Stimulated activated CD4-positive, alpha-beta T cell treated with anti-CD3 and anti-CD28 coated beads, TNF-alpha, amount 100 ng/mL, for 48 hours (primary cell): Measurements from ENCODE around the gene IGF1.

Experiments
- DNase-seq, 3 donors: peaks; one replicate each; pipeline ENCODE4 v3.0.0-alpha.2; 2020; ENCODE audit warnings: low read depth in 3 of 3

IGF1 gene

DNA sequence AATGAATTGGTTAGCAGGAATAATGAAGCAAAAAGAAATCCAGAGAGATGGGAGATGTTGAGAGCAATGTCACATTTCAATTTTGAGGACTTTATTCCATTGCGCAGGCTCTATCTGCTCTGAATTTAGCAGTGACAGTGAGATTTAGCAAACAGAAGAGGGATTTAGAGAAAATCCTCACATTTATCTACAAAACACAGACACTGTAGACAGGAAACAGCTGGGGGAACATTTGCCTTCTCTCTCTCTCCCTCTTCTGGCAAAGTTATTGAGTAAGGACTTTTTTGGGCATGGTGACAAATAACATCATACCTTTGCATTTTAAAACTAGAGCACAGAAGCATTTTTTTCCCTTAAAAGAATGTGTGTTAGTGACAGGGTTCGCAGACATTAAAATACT lies at the start of gene IGF1:
IGF1 (minus strand) TSS at position 158 of the 400 bp plus-strand sequence. CDS start 182 bp downstream, outside the sequence.
- no peak for DNase-seq

DNA sequence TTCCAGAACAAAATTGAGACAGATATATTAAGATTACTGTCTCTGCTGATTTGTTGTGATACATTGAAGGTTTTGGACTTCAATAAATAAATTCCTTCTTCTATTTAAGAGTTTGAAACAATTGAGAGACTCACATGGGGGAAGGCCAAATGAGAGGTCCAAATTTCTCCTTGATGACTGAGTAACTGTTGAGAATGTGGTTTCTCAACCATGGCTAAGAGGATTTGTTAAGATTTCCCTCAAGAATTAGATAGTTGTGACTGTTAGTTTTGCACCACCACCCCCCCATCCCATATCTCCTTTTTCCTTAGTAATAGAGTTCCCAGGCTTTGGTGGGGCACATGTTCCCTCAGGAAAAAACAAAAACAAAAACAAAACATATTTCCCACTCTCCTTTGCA lies 47.7 kb upstream of the IGF1 start:
- no peak for DNase-seq

DNA sequence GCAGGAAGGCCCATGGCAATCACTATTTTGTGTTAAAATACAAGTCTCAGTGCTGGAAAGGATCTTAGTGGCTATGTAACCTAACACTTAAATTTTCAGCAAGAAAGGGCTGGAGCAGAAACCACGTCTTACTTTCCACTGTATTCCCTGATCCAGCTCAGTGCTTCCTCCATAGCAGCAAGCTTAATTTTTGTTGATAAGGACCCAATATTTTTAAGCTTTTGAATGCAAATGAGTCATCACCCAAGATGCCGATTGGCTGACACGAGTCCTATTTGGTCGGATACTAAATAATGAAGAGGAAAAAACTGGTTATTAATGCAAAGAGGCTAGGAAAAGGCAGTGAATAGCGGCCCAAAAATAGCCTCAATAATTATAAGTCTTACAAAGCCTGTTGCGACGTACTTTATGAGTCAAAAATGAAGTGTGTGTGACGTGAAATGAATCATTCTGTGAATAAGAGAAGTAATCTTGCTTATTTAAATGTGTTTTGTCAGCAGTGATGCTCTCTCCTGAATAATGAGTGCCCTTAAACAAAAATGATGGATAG lies 46.9 kb upstream of the IGF1 start:
- no peak for DNase-seq

DNA sequence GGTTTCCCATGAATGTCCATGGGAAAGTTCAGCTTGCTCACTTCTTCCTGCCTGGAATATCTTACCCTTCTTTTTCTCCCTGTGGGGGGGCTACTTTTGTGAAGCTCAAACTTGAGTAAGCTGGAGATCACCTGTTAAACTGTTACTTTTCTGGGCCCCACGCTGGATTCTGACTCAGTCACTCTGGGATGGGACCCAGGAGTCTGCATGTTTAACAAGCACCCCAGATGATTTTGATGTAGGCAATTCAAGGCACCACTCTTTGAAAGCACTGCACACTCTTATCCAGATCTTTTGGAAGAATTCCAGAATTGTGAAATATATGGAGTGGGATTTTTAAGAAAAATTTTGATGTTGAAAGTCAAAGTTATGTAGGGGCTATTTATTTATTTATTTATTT lies 46.3 kb upstream of the IGF1 start:
- DNase-seq, result no peak

DNA sequence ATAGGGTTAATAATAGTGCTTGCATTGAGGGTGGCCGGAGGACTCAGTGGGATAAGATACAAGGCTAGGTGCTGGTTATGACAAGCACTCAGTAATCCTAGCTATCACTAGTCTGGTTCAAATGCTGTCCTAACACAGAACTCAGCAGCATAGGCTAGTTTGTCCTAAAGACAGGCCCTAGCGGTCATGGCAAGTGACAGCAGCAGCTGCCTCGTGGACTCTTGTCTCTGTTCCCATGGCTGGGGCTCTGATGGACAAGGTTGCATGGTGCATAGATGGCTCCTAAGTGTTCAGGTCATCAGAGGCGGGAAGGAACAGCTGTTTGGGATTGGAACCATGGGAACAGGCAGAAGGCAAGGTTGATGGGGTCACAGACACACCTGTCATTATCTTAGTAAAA lies 42.4 kb upstream of the IGF1 start:
- DNase-seq, result no peak

DNA sequence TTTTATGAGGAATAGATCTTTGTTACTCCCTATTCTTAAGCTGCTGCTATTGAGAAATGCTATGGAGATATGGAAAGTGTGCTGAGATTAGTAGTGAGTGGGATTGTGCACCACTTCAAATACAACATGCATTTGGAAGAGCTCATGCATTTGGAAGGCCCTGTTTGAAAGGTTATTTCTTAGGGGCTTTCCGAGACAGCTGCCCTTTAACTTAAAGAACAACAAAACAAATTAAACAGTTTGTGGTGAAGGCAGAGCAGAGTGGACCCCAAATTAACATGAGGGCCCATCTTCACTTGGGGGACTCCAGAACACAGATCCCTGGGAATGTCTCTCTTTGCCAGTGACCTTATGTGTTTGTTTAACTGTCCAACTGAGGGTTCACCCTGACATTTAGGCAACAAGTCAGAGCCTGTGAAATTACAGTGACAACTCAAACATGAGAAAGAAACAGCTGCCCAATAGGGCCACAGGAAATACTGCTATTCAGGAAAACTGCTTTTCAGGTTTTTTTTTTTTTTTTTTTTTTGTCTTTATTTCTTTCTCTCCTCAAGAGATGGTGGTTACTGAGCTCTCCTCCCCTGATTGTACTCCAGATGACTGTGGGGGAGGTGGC lies 41.4 kb upstream of the IGF1 start:
- DNase-seq, result no peak

DNA sequence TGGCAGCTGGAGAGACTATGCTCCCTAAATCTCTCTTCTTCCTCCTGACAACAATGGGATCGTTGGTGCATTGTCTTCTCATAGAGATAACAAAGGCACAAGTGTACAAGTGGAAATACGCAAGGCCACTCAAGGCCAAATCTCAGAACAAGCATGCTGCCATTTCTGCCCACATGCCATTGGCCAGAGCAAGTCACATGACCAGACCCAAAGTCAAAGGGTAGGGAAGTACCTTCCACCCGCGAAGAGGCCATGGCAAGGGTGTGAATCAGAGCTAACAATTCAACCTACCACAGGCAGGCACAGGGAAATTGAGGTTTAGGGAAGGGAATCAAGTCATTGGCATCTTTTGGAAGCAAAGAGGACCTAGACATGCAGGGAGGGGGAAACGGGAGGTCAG lies 38.5 kb upstream of the IGF1 start:
- DNase-seq, result no peak

DNA sequence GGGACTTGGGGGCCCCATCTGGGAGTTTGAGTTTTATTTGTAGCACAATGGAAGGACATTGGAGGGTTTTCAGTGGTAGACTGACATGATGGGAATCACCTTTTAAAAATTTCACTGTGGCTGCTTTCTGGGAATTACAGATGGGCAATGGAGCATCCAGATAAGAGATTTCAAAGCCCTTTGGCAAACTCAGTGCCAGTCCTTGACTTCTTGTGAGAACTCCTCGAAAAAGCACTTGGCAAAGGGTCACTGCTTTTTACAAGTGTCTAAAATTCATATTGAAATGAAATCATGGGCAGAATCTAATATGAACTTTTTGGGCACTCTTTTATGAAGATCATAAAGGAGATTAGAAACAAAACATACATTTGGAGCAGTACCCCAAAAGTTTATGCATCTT lies 34.3 kb upstream of the IGF1 start:
- no peak for DNase-seq

DNA sequence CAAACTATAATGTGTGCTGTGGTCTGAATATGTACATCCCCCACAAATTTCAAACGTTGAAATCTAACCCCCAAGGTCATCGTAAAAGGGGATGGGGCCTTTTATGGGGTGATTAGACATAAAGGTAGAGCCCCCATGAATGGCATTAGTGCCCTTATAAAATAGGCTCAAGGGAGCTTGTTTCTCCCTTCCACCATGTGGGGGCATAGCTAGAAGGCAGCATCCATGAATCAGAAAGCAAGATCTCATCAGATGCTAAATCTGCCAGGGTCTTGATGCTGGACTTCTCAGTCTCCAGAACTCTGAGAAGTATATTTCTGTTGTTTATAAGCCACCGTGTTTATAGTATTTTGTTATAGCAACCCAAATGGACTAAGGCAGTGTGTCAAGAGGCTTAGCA lies 33.4 kb upstream of the IGF1 start:
- DNase-seq, result no peak

DNA sequence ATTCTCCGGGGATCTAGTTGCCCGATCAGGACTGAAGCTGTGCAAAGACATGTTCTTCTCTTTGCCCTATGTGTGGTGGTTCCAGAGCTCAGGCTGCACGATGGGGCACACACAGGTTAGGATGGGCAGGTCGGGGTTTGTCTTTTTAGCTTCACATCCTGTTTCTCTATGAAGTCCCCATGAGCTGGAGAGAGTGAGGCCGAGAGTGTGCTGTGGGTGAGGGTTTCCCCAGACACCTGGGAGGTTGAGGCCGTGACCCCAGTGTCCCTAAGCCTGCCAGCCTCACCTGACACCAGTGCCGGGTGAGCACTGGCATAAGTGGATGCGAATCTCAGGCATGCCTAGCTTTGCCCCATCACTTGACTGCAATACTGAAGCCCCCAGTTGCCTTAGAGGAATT lies 32.9 kb upstream of the IGF1 start:
- no peak for DNase-seq

DNA sequence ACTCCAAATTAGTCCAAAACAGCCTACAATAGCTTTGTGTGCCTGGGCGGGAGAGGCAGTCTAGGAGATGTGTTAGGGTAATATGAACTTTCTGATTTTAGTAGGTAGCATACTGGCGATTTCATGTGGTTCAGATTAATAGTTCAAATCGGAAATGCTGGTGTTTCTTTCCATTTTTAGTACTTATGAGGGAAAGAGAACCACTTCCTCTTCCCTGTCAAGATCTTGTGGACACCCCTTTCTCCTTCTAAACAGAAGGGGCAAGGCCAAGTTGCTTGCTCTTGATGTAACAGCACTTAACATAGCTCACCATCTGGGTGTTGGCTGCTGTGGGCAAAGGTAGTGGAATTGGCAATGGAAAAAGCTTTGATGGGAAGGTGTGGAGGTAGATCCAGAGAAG lies 32.2 kb upstream of the IGF1 start:
- DNase-seq, result no peak

DNA sequence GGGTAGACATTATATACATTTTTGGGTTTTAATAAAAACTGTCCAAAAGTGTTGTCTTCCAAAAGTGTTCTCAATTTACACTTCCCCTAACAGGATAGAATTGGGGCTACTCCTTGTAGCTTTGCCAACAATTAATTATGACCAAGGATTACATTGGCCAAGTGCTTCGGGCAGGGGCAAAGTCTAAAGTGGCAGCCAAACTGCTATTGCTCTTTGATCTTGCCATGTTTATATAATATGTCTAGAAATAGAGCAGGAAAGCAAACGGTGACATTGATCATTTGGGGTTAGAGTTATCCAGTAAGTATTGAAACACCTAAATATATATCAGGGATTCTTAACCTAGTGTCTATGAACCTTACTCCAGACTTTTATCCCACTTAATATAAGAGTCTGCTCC lies 31.2 kb upstream of the IGF1 start:
- no peak for DNase-seq

DNA sequence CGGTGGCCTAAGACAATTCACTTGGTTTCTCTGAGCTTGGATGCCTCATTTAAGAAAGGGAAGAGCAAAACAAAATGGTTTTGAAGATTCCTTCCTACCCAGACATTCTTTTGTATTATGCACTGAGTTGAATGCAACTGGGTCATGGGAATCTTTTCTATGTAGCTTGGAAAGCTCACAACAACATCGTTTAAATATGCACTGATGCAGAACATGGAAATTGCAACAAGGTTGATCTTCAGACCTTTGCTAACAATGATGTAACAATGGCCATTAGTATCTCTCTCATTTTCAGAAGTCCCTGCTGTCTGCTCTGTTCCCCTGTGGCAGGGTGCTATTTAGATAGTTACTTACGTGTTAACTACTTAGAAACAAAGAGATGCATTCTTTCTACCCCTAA lies 30.1 kb upstream of the IGF1 start:
- DNase-seq, result no peak

DNA sequence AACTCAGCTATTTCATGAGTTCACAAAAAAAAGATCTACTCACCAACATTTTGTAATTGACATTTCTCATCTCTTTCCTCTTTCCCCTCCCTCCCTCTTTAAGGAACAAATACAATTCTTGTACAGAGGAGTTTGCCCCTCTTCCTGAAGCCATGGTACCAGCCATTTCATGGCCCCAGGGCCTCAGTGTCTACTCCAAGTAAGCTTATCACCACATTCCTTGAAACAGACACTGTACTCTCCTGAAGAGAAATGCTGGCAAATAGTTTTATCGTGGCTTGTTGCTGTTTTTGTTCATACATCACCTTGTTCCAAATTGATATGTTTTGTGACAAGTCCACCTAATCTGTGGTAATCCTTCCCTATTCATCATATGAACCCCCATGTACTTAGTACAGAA lies 29.7 kb upstream of the IGF1 start:
- DNase-seq, result no peak

DNA sequence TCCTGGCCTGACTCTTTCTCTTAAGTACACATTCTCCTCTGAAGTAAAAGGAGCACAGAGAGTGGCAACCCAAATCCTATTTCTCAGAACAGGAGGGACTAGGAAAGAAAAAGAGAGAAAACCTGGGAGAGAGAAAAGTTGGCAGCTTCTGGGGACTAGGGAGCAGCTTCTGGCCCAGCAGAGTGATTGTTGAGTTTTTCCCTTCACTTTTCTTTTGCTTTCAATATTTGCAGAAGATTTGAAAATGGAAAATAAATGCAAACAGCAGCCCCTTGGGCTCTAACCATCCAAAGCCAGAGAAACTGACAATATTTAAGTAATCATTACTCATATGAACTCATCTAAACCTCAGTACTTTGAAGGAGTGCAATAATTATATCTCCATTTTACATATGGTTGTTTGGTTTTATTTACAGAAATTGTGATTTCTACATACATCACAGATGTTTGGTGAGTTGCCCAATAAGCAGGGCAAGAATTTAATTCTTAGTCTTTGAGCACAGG lies 28.8 kb upstream of the IGF1 start:
- DNase-seq, result no peak

DNA sequence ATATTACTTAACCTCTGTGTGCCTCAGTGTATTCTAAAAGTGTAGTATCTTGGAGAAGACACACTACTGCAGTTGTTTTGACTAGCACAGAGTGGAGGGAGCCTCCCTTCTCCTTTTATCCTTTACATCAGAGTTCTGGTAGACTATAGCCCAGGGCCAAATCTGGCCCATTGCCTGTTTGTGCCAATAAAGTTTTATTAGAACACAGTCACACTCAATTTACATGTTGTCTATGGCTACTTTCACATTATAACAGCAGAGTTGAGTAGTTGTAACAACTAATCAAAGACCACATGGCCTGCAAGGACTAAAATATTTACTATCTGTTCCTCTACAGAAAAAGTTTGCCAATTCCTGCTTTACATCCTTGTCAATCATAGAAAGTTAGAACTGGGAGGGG lies 27.7 kb upstream of the IGF1 start:
- no peak for DNase-seq

DNA sequence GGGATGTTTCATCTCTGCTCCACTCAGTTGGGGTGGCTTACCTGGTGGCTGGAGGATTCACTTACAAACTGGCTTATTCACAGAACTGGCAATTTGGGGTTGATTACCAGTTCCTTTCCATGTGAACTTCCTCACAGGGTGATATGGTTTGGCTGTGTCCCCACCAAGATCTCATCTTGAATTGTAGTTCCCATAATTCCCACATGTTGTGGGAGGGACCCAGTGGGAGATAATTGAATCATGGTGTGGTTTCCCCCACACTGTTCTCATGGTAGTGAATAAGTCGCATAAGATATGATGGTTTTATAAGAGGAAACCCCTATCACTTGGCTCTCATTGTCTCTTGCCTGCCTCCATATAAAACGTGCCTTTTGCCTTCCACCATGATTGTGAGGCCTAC lies 26.9 kb upstream of the IGF1 start:
- no peak for DNase-seq

DNA sequence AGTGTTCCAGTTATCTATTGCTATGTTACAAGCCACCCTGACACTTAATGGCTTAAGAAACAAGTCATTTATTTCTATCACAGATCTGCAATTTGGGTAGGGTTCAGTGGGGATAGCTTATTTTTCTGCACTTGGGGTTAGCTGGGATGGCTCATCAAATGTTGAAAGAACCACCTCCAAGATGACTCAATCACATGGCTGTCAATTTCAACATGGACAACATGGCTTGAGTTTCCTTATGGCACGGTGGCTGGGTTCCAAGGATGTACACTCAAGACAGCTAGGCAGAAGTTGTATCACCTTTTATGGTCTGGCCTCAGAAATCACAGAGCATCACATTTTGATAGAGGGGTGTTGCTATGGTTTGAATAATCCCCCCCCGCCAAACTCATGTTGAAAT lies 24.5 kb upstream of the IGF1 start:
- DNase-seq, result no peak

DNA sequence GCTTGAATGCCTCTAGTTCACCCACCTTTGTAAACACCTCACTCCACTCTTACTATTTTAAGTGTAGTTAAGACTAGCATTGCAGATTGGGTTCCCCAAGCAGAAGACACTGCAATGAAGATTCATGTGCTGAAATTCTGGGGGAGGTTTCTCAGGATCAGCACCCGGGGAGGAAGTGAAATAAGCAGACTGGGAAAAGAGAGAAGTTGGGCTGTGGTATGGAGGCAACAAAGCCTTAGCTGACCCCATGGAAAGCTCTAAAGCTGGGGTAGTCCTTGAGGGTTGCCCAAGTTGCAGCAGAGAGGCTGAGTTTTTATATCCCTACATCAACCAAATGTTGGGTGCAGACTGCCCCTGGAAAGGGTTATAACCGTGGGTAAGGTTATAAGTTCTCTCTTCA lies 23.9 kb upstream of the IGF1 start:
- no peak for DNase-seq

DNA sequence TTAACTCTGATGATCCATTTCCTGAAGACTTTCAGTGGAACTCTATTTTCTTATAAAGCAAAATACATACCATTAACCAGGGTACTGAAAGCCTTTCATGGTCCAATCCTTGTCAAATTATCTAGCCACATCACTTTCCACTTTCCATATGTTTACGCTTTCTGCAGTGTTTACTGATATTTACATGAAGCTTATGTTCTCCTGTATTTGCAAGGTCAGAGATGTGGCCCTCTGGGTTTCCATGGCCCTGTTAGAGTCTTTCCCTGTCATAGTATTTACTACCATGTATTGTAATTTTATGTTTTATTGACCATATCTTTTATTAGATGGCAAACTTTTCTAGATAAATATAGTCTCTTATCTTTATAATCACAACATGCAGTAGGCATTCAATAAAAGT lies 23.5 kb upstream of the IGF1 start:
- DNase-seq, result no peak

DNA sequence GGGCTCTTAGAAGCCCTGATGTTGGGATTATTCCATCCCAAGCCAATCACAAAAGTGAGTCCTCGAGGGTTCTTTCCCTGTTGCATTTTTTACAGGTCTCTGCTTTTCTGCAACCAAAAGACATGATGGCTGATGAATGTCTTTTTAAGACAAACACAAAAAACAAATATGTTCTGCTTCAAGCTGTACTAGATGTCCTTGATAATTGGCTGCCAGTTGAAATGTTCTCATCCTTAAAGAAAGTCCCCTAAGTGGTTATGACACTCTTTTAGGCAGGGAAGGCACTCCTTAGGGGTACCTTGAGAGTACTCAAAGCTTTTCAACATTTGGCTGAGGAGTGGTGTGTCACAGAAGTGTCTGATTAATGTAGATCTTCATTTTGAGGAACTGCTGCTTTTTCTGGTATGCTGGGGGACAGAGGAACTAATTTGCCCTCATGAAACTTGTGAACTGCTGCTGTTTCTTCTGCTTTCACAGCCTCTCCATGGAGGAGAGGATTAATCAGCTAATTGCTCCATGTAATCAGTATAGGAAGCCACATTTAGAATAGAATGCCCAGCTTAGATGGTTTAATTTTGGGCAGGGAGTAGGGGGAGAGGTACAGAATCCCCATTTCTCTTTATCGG lies 22.8 kb upstream of the IGF1 start:
- DNase-seq, result no peak

DNA sequence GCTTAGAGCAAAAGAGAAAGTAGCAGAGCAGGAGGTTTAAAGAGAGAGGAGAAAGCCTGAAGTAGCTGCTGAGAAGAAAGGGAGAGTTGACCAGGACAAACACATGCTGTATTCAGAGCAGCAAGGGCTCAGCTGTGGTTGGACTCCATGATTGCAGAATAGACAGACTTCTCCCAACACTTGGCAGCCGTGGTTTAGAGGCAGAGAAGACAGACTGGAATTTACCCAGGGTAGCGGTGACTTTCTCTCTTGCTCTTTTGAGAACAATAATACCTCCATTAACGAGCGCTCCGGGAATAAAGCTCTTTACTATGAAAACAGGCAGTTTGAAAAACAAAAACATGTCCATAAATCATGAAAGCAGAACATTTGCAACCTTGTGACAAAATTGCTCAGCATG lies 21.4 kb upstream of the IGF1 start:
- no peak for DNase-seq

DNA sequence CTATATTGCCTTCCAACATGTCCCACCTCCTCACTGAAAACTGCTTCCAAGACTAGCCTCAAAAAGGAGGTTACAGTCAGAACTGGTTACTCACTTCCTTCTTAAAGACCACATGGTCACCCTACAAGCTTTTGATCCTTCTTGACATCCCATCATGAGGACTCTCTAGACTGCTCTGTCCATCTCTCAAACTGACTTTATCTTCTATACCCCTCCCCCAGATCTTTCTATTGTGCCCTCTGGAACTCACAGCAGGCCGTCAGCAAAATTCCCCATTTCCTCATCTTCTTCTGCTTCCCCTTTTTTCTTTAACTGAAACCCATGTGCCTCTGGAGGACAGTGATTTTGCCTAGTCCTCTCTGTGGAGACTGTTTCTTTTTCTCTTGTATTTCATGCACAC lies 18.1 kb upstream of the IGF1 start:
- DNase-seq, result no peak

DNA sequence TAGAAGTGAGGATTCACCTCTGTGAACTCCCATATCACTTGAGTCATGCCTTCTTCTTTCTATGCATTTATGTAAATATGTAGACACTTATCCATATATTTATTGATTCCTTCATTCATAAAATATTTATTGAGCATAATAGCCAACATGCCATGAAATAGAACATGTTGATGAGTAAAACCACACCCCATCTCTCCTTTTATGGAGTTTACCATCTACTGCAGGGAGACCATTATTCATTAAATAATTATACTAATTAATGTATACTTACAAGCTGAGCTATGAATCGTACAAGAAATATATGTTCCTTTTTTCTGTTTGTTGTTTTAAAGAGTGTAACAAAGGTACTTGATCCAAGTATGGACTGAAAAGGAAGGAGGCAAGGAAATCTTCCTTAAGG lies 17.4 kb upstream of the IGF1 start:
- no peak for DNase-seq
